Measurements from ENCODE around the gene ITPR1.

Gene ITPR1

DNA sequence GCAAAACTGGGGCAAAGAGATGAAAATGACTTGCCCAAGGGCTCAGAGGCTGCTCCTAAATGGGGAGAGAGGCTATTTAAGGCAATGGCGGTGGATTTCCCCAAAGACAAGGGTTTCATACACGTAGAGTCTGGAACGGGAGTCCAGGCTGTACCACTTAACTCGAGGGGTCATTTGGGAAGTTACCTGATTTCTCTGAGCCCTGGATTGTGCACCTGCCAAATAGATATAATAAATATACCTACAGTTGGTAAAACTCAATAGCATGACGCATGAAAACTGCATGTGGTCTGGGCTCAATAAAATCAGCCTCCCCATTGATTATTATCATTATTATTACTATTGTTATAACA, 1.3 kb upstream of the ITPR1 start:
- no peak for DNase-seq (ENCODE audit: low read depth)

DNA sequence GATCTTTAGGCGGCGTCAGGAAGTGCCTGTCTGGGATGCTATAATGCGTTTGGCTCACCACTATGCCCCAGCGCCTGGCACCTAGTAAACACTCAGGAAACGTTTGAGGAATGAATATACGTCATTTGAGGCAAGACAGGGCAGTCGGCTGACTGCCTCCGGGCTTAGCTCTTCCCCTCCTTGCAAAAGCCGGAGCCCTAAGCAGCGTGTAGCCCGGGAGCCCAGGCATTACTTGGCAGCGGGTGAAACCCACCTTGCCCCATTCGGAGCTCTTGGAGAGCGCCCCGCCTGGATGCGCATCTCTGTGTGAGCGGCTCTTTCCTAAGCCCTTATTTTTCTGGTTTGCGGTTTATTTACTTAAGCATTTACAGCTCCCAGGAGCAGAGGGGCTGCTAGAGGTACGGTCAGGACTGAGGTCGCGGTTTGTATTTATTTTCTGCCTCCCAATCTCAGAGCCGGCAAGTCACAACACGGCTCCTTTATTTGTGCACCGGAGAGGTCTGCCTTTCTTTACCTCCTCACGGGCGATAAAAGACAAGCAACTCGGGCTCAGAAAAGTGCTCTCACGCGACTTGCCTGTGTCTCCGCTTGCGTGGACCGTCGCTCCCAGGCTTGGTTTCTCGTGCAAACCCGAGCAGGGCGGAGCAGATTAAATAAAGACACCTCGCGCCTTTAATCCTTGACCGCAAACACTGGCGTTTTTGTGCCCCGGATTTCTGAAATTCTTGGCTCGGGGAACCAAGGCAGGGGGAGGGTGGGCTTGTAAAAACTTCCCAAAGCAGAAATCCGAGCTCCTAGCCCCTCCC, 737 bp upstream of the ITPR1 start:
- DNase-seq (ENCODE audit: low read depth) = no peak

DNA sequence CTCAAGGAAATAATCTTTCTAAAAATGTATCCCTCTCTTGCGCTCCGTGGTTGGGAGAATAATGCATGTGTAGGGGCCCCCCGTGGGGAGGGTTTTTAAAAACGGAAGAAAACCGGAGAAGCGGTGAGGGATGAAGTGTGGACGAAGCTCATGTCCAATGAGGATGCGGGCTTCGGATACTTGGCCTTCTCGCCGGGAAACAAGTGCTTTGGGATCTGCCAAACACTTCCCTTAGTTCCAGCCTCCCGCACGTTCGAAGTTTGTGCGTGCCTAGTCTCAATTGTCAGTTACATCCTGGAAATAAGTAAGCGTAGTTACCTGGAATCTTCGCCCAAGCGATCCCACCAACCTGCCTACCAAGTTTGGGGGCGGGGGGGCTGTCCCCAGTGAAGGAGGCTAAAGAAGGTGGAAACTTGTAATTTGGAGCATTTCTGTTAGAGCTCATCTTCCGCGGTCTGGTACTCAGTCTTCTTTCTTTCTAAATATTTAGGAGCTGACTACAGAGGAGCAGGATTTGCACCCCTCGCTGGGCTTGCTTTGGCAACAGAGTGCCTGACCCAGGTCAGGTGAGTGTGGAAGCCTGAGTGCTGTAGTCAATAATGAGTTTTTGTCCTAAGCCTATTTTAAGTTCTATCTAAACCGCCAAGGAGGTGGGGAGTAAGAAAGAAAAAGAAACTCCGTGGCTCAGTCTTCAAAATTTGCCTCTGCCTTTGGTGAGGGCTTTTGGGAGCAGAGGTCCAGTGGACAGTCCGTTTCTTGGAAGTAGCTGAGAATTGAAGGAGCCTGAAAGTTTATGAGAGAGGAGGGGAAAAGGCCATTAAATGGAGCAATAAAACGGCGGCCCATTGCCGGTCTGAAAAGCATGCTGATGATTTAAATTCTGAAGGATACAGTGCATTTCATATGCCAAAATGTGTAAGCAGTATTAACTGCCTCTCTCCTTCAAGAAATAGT, 1.1 kb downstream of the ITPR1 start:
- DNase-seq (ENCODE audit: low read depth) = no peak

DNA sequence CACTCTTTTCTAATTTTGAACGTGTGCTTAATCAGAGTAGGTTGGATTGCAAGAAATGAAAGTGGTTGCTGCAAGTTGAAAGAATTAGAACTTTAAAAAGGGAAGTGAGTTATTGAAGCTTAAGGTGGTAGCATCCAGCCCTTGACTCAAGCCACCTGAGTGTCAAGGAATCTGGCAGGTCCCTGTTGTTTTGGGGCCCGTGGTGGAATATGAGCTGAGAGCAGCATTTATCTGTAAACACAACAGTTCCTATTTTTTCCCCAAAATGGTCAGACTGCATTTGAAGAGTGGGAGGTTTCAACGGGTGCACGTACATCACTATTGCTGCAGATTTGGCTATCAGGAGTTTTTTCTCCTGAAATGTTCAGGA, 1.7 kb downstream of the ITPR1 start:
- DNase-seq (ENCODE audit: low read depth) = no peak

DNA sequence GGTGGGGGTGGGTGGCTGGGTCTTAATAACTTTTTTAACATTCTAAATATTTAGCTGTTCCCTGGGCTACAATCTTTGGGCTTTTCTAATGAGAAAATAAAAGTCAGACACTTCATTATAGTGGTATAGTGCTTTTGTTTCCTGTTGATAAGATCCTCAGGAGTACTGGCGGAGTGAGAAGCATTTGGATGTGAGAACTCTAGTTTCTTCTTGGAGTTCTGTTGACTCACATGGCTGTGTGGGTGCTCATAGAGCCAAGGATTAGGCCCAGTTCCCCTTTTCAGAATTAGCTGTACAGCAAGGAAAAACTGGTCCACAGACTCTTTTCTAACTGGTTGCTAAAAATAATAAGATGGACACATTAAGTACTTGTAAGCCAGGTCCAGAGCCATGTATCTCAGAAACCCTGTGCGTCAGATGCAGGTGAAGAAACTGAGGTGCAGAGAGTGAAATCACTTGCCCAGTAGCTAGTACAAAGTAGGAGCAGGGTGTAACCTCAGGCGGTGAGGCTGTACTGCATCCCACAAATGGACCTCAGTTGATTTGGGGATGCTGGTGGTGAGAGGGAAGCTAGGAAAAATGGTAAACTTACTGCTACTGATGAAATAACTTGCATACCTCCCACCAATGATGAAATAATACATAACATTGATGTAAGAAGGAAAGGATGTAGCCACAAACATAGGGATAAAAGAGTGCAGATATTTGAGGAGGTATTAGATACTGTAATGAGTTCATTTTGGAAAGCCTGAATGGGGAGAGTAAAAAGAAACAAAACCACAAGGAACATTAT, 2.3 kb downstream of the ITPR1 start:
- DNase-seq (ENCODE audit: low read depth) = no peak

DNA sequence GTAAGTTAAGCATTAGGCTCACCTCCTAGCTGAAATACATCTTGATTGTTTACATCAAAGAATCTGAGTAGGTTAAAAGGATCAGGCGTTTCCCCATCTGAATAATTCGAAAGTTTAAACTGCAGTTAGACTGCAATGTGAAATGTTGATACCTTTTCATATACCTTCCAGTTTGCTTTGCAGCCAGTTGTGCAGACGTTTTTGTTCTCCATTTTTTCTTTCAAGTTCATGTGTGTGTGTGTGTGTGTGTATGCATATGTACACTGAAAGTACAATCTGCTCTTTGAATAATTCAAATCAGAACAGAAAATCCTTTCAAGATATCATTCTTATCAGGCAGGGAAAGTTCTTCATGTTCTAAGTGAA, 2.9 kb downstream of the ITPR1 start:
- no peak for DNase-seq (ENCODE audit: low read depth)

DNA sequence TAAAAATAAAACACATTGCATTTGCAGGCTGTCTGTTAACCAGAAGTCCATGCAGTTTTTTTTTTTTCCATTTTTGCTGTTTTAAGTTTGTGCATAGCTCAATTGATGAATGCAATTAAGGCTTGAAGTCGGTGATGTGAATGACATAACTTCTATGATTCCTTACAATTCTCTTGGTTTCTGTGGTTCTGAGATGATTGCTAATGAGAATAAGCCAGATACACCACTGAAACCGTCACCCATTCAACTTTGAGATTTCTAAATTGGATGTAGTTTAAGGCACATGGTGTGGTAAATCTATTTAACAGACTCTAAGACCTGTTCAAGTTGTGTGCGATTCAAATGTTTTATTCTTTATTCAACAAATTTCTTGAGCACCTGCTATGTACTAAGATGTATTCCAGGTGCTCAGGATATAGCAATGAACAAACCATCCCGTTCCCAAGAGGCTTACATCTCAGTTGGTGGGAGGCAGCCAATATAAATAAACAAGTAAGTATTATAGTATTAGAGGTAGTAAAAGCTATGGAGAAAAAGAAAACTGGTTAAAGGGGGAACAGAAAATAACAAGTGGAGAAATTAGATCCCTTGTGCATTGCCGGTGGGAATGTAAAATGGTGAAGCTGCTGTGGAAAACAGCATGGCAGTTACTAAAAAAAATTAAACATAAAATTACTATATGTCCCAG, 4.0 kb downstream of the ITPR1 start:
- DNase-seq (ENCODE audit: low read depth) = no peak

DNA sequence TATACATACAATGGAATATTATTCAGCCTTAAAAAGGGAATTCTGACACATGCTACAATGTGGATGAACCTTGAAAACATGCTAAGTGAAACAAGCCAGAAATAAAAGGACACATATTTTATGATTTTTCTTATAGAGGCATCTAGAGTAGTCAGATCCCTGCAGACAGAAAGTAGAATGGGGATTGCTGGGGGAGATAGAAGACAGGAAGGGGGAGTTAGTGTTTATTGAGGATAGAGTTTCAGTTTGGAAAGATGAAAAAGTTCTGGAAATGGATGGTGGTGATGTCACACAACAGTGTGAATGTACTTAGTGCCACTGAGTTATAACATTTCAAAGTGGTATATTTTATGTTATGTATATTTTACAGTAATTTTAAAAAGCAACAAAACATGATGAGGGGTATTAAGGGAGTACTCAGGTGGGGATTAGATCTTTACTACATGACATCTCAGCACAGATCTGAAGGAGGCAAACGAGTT, 4.7 kb downstream of the ITPR1 start:
- no peak for DNase-seq (ENCODE audit: low read depth)

DNA sequence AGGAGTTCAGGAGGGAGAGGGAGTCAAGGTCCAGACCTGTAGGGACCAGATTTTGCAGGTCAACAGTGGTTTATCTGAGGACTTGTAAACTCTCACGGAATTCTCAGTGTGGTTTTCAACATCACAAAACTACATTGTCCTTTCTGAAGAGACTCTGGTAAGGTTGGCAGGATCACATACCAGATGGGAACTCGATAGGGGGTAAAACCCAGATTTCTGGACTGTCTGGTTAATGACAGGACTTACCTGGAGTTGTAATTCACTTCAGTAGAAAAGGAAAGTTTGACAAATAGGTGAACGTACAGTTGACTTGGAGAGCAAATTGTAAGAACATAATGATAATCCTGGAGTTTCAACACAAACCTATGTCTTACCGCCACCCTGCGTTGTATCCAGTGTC, 5.3 kb downstream of the ITPR1 start:
- DNase-seq (ENCODE audit: low read depth) = no peak

DNA sequence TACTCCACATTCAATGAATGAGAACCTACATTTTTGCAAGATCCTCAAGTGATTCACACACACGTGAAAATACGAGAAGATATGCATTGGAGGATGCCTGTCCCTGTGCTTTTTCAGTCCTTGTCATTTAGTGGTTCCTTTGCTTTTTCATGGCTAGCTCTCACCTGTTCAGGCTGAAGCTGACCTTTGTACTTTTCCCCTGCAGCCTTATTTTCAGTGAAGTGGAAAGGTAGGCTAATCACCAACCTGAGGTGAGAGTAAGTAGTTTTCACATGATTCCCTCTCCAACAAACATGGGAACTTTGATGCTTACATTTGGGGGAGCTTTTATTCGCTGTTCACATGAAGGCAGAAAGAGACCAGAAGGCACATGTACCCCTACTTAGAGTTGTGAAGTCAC, 8.3 kb downstream of the ITPR1 start:
- DNase-seq (ENCODE audit: low read depth) = no peak

DNA sequence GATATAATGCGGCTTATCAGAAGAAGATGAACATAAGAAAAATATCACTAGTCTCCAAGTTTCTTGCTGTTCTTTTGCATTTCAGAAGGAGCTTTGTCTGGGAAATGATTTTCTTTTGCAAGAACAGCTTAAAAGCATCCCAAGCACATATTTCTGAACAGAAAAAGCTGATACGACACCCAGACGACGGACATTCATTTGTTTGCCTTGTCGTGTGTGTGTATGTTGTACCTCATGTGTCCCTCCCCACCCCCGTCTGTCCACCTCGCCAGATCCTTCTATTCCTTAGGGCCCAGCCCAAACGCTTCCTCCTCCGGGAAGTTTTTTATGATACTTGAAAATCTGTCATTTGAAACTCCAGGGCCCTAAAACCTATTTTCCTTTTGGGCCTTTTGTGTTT, 8.8 kb downstream of the ITPR1 start:
- no peak for DNase-seq (ENCODE audit: low read depth)

DNA sequence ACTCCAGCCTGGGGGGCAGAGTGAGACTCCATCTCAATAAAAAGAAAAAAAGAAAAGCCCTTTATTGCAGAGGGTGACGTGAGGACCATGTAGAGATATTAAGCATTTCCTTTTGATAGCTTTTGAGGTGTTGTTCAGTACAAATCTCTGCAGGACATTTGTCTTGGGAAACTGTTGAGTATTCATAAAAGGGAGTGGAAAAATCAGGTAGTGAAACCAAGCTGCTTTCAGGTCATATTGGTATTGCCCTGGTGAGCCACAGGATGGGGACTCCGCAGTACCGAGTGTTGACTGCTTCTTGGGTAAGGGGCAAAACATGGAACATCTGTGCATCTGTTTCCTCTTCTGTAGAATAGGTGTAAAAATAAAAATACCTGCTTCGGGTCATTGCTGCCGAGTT, 9.9 kb downstream of the ITPR1 start:
- DNase-seq (ENCODE audit: low read depth) = no peak

DNA sequence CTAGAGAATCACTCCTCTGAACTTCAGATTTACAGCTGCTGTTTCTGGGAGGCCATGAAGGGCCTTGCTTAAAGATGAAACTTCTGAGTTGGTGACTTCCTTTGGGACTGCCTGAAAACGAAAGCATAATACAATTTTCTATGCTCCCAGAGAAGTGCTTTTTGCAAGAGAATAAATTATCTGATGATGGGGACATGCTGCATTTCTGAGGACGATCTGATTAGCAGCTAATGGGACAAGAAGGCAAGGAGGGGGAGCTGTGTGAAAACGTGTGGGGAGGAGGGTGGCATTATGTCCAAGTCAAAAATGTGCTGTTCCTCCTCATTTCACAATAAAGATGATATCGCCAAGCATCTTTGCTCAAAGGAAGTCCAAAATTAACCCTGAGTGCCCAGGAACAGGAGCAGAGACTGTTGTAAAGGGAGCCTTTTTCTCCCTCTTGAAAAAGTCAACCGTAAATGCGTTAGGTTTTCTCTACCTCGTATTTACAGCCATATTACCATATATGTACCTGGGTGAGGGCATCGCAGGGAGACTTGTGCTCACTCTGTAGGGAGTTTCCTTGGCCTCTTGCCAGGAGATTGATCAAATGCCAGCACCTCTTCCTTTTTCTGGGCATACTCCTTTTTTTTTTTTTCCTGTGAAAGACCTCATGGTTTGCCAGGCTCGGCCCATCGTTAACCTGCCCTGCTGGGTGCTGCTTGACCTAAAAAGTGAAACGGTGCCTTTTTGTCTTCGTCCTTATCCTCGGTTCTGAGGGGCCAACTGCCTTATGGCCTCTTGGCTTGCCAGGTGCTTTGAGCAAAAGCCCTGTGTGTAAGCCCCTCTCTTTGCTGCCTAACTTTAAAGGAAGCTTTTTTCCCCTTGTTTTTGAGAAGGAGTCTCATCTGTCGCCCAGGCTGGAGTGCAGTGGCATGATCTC, 11.5 kb downstream of the ITPR1 start:
- DNase-seq (ENCODE audit: low read depth) = no peak

DNA sequence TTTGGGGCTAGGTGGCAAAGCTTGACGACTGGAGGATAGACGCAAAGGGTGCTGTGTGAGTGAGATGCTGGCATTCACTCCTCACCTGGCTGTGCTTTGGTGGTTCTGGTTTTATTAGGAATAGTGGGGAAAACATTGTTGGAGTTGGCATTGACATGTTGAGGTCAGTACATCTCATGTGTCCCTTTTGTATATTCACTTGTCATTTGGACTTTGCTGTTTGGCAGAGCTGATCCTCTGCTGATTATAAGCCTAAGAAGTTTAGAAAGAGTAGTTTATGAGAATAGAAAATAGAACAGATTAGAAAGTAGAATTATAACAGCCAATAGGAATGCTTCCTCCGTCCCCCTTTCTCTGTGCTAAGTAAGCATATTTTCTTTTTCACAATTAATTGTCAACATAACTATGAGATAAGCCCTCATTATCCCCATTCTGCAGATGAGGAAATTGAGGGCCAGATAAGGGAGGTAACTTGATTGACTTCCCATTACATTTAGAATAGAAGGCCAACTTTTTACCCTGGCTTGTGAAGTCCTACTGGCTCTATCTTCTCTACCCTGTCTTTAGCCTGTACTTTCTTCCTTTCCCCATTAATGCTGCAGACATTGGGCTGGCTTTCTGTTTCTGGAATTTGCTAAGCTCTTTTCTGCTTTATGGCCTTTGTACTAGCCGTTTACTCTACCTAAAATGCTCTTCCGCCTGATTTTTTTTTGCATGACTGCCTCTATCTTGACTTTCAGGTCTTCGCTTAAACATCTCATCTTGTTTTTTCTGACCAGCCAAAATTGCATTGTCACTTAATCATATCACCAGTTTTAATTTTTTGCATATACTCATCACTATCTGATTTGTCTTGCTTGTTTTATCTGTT, 12.8 kb downstream of the ITPR1 start:
- no peak for DNase-seq (ENCODE audit: low read depth)

DNA sequence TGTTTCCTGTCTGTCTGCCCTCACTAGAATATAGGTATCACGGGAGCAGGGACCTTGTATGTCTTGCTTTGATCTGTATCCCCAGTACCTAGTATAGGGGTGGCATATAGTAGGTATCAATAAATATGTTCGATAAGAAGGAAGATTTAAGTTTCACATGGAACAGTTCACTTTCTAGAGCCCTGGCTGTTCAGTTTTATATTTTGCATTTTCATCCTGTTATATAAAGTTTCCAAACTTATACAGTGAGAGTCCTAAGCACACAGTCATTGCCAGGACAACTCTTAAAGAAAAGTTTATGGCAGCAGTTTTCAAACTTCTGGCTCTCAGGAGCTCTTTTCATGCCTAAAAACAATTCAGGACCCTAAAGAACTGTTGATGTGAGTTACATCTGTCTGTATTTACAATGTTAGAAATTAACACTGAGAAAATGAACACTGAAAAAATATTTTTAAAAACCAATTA, 13.4 kb downstream of the ITPR1 start:
- no peak for DNase-seq (ENCODE audit: low read depth)

DNA sequence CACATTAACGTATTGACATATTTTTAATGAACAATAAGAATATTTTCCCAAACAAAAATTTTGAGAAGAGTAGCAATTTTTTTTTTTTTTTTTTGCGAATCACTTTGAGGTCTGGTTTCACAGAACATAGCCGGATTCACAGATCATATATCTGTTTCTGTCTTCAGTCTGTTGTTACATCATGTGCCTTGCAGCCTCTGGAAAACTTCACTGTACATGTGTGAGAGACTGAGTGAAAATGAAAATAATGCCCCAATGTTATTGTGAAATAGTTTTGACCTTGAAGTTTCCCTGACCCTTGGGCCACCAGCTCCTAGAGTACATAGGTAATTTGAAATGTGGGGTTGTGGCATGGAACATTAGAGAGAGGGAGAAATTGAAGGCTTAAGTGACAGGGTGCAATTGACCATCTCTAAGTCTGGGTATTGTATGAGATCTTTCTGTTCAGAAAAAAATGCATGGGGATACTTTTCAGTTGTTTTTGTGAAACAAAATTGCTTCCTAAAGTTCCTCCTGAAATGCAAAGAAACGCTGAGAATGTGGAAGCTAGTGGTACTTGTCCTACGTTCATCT, 14.0 kb downstream of the ITPR1 start:
- no peak for DNase-seq (ENCODE audit: low read depth)

DNA sequence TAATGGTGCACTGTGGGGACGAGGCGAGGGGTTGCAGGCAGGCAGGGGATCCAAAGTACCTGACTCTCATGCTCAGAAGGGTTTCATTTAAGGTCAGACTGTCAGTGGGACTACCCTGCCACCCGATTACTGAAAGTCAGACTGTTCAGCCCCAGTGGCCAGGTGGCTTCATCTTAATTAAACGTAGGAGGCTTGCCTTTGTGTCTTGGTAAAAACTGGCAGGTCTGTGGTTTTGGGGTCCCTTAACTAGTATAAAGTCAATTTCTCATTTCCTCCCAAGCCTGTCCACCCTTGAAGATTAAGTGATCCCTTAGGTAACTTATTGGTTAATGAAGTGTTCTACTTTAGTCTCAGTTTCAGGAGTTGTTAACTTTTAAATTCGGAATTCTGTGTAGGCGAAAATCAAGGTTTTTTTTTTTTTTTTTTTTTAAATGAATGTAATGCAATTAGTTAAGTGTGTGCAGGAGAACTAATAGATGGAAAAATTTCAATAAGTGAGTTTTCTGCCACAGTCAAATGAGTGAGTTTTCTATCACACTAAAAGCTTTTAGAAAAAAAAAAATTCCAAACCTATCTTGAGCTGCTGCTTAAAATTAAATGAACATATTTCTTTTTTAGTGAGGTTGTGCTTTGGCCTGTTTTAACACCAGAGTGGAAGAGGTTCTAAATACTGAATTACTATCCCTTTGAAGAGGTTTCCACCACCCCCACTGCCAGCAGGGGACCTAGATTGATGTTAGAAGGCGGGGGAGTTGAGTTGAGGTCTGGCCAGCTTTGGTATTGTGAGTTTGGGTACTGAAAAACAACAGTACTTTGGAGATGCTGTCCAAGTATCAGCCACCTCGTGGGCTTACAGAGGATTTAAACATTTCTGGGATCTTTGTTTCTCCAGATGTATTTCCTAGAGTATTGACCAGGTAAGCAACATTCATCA, 15.2 kb downstream of the ITPR1 start:
- DNase-seq (ENCODE audit: low read depth) = no peak

DNA sequence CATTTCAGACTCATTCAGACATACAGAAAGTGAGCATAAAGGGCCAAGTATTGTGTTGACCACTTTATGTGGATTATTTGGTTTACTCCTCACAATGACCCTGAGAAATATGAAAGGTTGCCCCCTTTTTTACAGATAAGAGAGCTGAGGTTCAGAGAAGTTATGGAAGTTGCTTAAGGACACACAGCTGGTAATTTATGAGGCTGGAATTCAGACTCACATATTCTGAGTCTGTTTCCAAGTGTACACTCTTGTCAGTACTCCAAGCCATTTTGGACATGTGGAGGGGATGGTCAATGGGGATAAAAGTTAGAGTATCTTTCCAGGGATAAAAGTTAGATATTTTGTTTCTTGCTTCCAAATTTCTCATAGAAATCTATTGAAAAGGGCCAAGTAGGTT, 15.9 kb downstream of the ITPR1 start:
- DNase-seq (ENCODE audit: low read depth) = no peak

Data from HS-27A (cell line).